Measurements from ENCODE around the gene PKDCC. TPM values are rescaled to one million over a fixed set of nuclear protein-coding genes. Genes with fewer than 3 reads are reported as not detected.

The PKDCC gene
- total RNA-seq, 5 donors from 2014 or later (not counting 1 experiment from before 2014, with no cell fraction given) = 0.29 to 1.3 (median 0.83) TPM; not detected in 1

- peaks cover 0 to 14% of the 10 kb centered on the region in 2 experiments for H3K4me1 ChIP-seq (ENCODE audit: control insufficient read depth in 1 of 2, extremely low read depth in 1 of 2, insufficient read depth in 2 of 2, low read length in 2 of 2)
- no peak for DNase-seq
- no peak for ATAC-seq (replicated peaks in 1 of 4)
- ChIA-PET CTCF (interaction anchor here in 1 of 2 donors (0.7 kb wide), 1 partner anchor 52 kb away, joined by 4 read pairs; no protein-coding TSS in a partner anchor), POLR2A (no interaction called here)
- peaks cover 0 to 5% (median 0%) of the 10 kb centered on the region in 3 donors for H3K9me3 Mint-ChIP-seq
- H3K27ac ChIP-seq (ENCODE audit: low read length) = no peak overlapping the region
- peaks cover 16 to 21% (median 19%) of the 10 kb centered on the region in 3 donors for H3K4me1 Mint-ChIP-seq
- H3K36me3 ChIP-seq (ENCODE audit: control insufficient read depth in 2 of 2, extremely low read depth in 1 of 2, insufficient read depth in 1 of 2, low read length in 1 of 2) = no peaks in the 10 kb centered on the region
- H3K27me3 Mint-ChIP-seq = peaks cover 0 to 7% of the 10 kb centered on the region in 2 donors
- WGBS (ENCODE audit: insufficient coverage) = no CpG with 5 or more reads among the region's 2 CpGs
- H3K27ac Mint-ChIP-seq = no peak overlapping the region
- no peaks in the 10 kb centered on the region for H3K36me3 Mint-ChIP-seq
- no peak overlapping the region for H3K4me3 ChIP-seq (ENCODE audit: control insufficient read depth in 1 of 2, extremely low read depth in 1 of 2, low read length in 1 of 2)
- H3K27me3 ChIP-seq (replicated peaks in 1 of 2; ENCODE audit: control insufficient read depth in 2 of 2, extremely low read depth in 1 of 2, insufficient read depth in 2 of 2, low read length in 1 of 2) = peaks cover 0 to 10% of the 10 kb centered on the region in 2 experiments
- no peak overlapping the region for H3K4me3 Mint-ChIP-seq
- H3K9me3 ChIP-seq = no peaks in the 10 kb centered on the region
These were observed 34.4 kb upstream of the PKDCC start for GRCh38 chr2:42013409-42013808.

GRCh38 chr2:42021464-42021863 lies 26.4 kb upstream of the PKDCC start:
- no peak overlapping the region for H3K27ac Mint-ChIP-seq

GRCh38 chr2:42025151-42025582 lies 22.7 kb upstream of the PKDCC start:
- H3K27ac Mint-ChIP-seq = no peak overlapping the region
- H3K27ac ChIP-seq (ENCODE audit: low read length) = no peak overlapping the region
- no peak for ATAC-seq (replicated peaks in 1 of 4)
- peaks cover 0 to 29% of the 10 kb centered on the region in 2 experiments for H3K27me3 ChIP-seq (replicated peaks in 1 of 2; ENCODE audit: control insufficient read depth in 2 of 2, extremely low read depth in 1 of 2, insufficient read depth in 2 of 2, low read length in 1 of 2)
- H3K36me3 ChIP-seq (ENCODE audit: control insufficient read depth in 2 of 2, extremely low read depth in 1 of 2, insufficient read depth in 1 of 2, low read length in 1 of 2) = no peaks in the 10 kb centered on the region
- H3K4me1 Mint-ChIP-seq = peaks cover 0 to 4% (median 2%) of the 10 kb centered on the region in 3 donors
- peaks cover 0 to 5% (median 0%) of the 10 kb centered on the region in 3 donors for H3K9me3 Mint-ChIP-seq
- H3K4me3 ChIP-seq (ENCODE audit: control insufficient read depth in 1 of 2, extremely low read depth in 1 of 2, low read length in 1 of 2) = no peak overlapping the region
- ChIA-PET CTCF (no interaction called here), POLR2A (no interaction called here)
- DNase-seq = no peak
- 100% methylated on average over 1 of the region's 3 CpGs for WGBS (ENCODE audit: insufficient coverage)
- peaks cover 0 to 6% of the 10 kb centered on the region in 2 experiments for H3K4me1 ChIP-seq (ENCODE audit: control insufficient read depth in 1 of 2, extremely low read depth in 1 of 2, insufficient read depth in 2 of 2, low read length in 2 of 2)
- no peaks in the 10 kb centered on the region for H3K9me3 ChIP-seq
- no peak overlapping the region for H3K4me3 Mint-ChIP-seq
- no peaks in the 10 kb centered on the region for H3K36me3 Mint-ChIP-seq
- H3K27me3 Mint-ChIP-seq = peaks cover 10 to 36% of the 10 kb centered on the region in 2 donors

More at GRCh38 chr2:42021464-42021863, 26.4 kb upstream of the PKDCC start:
- Mint-ChIP-seq H3K9me3 (peaks cover 0 to 8% (median 0%) of the 10 kb centered on the region in 3 donors), H3K36me3 (no peaks in the 10 kb centered on the region), H3K27me3 (peaks cover 9 to 31% of the 10 kb centered on the region in 2 donors), H3K4me1 (no peaks in the 10 kb centered on the region), H3K4me3 (no peak overlapping the region)
- Histone ChIP-seq H3K4me3 (ENCODE audit: control insufficient read depth in 1 of 2, extremely low read depth in 1 of 2, low read length in 1 of 2) (no peak overlapping the region), H3K4me1 (ENCODE audit: control insufficient read depth in 1 of 2, extremely low read depth in 1 of 2, insufficient read depth in 2 of 2, low read length in 2 of 2) (no peaks in the 10 kb centered on the region), H3K27me3 (replicated peaks in 1 of 2; ENCODE audit: control insufficient read depth in 2 of 2, extremely low read depth in 1 of 2, insufficient read depth in 2 of 2, low read length in 1 of 2) (peaks cover 0 to 10% of the 10 kb centered on the region in 2 experiments), H3K9me3 (no peaks in the 10 kb centered on the region), H3K36me3 (ENCODE audit: control insufficient read depth in 2 of 2, extremely low read depth in 1 of 2, insufficient read depth in 1 of 2, low read length in 1 of 2) (no peaks in the 10 kb centered on the region), H3K27ac (ENCODE audit: low read length) (no peak overlapping the region)
- ATAC-seq (replicated peaks in 1 of 4) (no peak), DNase-seq (no peak)
- POLR2A ChIA-PET = no interaction called here
- 53% methylated on average over 4 of the region's 4 CpGs for WGBS (ENCODE audit: insufficient coverage)
- CTCF ChIA-PET = interaction anchor here (0.5 to 0.7 kb wide), 2 partner anchors 41 to 205 kb away, joined by 3 to 17 read pairs; no protein-coding TSS in a partner anchor

DNA sequence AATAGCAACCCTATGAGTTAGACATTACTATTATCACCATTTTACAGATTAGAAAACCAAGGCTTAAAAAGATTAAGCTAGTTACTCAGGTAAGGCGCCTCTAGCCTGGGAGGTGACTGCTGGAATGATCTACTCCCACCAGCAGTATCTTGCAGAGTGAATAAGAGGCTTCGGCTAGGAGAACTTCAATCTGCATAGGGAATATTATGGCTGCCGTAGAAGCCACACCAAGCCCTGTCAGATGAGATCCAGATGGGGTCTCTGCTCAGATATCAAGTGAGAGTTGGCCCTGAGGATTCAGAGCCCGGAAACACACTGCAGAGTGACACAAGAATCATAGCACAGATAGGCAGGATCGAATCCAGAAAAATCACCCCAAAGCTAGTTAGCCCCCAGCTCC lies 21.5 kb upstream of the PKDCC start:
- Mint-ChIP-seq H3K36me3 (no peaks in the 10 kb centered on the region), H3K27ac (no peak overlapping the region), H3K4me3 (no peak overlapping the region), H3K9me3 (peaks cover 0 to 5% (median 0%) of the 10 kb centered on the region in 3 donors), H3K4me1 (peaks cover 0 to 4% (median 2%) of the 10 kb centered on the region in 3 donors), H3K27me3 (peaks cover 19 to 37% of the 10 kb centered on the region in 2 donors)
- Histone ChIP-seq H3K9me3 (no peaks in the 10 kb centered on the region), H3K27ac (ENCODE audit: low read length) (no peak overlapping the region), H3K4me1 (ENCODE audit: control insufficient read depth in 1 of 2, extremely low read depth in 1 of 2, insufficient read depth in 2 of 2, low read length in 2 of 2) (peaks cover 0 to 6% of the 10 kb centered on the region in 2 experiments), H3K4me3 (ENCODE audit: control insufficient read depth in 1 of 2, extremely low read depth in 1 of 2, low read length in 1 of 2) (no peak overlapping the region), H3K36me3 (ENCODE audit: control insufficient read depth in 2 of 2, extremely low read depth in 1 of 2, insufficient read depth in 1 of 2, low read length in 1 of 2) (no peaks in the 10 kb centered on the region), H3K27me3 (replicated peaks in 1 of 2; ENCODE audit: control insufficient read depth in 2 of 2, extremely low read depth in 1 of 2, insufficient read depth in 2 of 2, low read length in 1 of 2) (peaks cover 0 to 36% of the 10 kb centered on the region in 2 experiments)
- WGBS (ENCODE audit: insufficient coverage) = 89% methylated on average over 4 of the region's 5 CpGs
- DNase-seq = no peak
- POLR2A ChIA-PET = no interaction called here
- no peak for ATAC-seq (replicated peaks in 1 of 4)
- CTCF ChIA-PET = interaction anchor here in 1 of 2 donors (0.6 kb wide), 1 partner anchor 1336 kb away, joined by 3 read pairs; no protein-coding TSS in a partner anchor

DNA sequence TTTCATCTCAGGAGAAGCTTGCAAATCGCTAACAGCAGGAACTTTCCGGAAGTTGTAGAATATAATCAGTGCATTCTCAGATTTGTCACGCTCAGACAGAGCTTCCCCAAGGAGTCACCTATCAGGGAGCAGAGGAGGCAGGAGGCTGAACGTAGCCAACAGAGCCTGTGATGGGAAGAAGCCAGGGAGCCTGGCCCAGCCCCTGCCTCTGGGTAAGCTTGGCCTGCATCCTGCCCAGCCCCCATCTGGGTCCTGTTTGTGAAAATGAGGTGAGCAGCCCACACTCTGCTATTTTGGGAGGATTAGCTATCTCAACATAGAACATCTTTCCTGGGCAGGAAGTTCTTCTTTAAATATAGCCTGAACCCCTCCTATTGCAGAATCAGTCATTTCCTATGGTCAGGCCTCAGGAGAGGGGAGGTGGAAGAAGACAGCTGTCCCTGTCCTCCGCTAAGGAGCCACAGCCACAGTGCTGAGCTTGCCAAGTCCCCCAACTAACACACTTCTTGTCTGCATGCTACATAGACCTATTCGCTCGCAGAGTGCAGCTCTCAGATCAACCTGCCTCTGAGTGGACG lies 19.2 kb upstream of the PKDCC start:
- Histone ChIP-seq H3K4me3 (ENCODE audit: control insufficient read depth in 1 of 2, extremely low read depth in 1 of 2, low read length in 1 of 2) (no peak overlapping the region), H3K36me3 (ENCODE audit: control insufficient read depth in 2 of 2, extremely low read depth in 1 of 2, insufficient read depth in 1 of 2, low read length in 1 of 2) (no peaks in the 10 kb centered on the region), H3K9me3 (no peaks in the 10 kb centered on the region), H3K4me1 (ENCODE audit: control insufficient read depth in 1 of 2, extremely low read depth in 1 of 2, insufficient read depth in 2 of 2, low read length in 2 of 2) (peaks cover 0 to 6% of the 10 kb centered on the region in 2 experiments), H3K27ac (ENCODE audit: low read length) (no peak overlapping the region), H3K27me3 (replicated peaks in 1 of 2; ENCODE audit: control insufficient read depth in 2 of 2, extremely low read depth in 1 of 2, insufficient read depth in 2 of 2, low read length in 1 of 2) (peaks cover 0 to 45% of the 10 kb centered on the region in 2 experiments)
- no peaks in the 10 kb centered on the region for H3K9me3 Mint-ChIP-seq
- H3K4me1 Mint-ChIP-seq = peaks cover 0 to 10% (median 2%) of the 10 kb centered on the region in 3 donors
- H3K27ac Mint-ChIP-seq = no peak overlapping the region
- H3K4me3 Mint-ChIP-seq = no peak overlapping the region
- ChIA-PET CTCF (no interaction called here), POLR2A (no interaction called here)
- ATAC-seq (replicated peaks in 1 of 4) = no peak
- no peak for DNase-seq
- WGBS (ENCODE audit: insufficient coverage) = 96% methylated on average over 4 of the region's 8 CpGs
- peaks cover 25 to 31% of the 10 kb centered on the region in 2 donors for H3K27me3 Mint-ChIP-seq
- no peaks in the 10 kb centered on the region for H3K36me3 Mint-ChIP-seq

- Mint-ChIP-seq H3K36me3 (no peaks in the 10 kb centered on the region), H3K9me3 (no peaks in the 10 kb centered on the region), H3K27me3 (peaks cover 25 to 29% of the 10 kb centered on the region in 2 donors), H3K4me1 (peaks cover 0 to 10% (median 2%) of the 10 kb centered on the region in 3 donors), H3K4me3 (no peak overlapping the region), H3K27ac (no peak overlapping the region)
- ChIA-PET POLR2A (no interaction called here), CTCF (no interaction called here)
- DNase-seq = no peak
- Histone ChIP-seq H3K4me3 (ENCODE audit: control insufficient read depth in 1 of 2, extremely low read depth in 1 of 2, low read length in 1 of 2) (no peak overlapping the region), H3K27ac (ENCODE audit: low read length) (no peak overlapping the region), H3K4me1 (ENCODE audit: control insufficient read depth in 1 of 2, extremely low read depth in 1 of 2, insufficient read depth in 2 of 2, low read length in 2 of 2) (peaks cover 0 to 6% of the 10 kb centered on the region in 2 experiments), H3K9me3 (no peaks in the 10 kb centered on the region), H3K27me3 (replicated peaks in 1 of 2; ENCODE audit: control insufficient read depth in 2 of 2, extremely low read depth in 1 of 2, insufficient read depth in 2 of 2, low read length in 1 of 2) (peaks cover 0 to 45% of the 10 kb centered on the region in 2 experiments), H3K36me3 (ENCODE audit: control insufficient read depth in 2 of 2, extremely low read depth in 1 of 2, insufficient read depth in 1 of 2, low read length in 1 of 2) (no peaks in the 10 kb centered on the region)
- no peak for ATAC-seq (replicated peaks in 1 of 4)
- WGBS (ENCODE audit: insufficient coverage) = 88% methylated on average over 3 of the region's 4 CpGs
These were observed 18.6 kb upstream of the PKDCC start for GRCh38 chr2:42029171-42029570.

Measured in T-cell (primary cell).